Measurements from ENCODE around the gene CAPN3.
A peak's percentile ranks its signal among the peaks of the same experiment; 100 is the strongest.
"Not testable (repeated sequence)": the region's sequence is repeated elsewhere in the genome, so short reads cannot be mapped to it uniquely, and the experiment has no call there.

Gene CAPN3

GRCh38 chr15:42359249-42359648 lies at the start of gene CAPN3:
Gene CAPN3, plus strand, starts transcription at chr15:42359501. Its CDS starts 305 bp downstream, at chr15:42359806.
- no peak for DNase-seq

- DNase-seq: peak; percentile 21
Measured at GRCh38 chr15:42313463-42313862, 45.8 kb upstream of the CAPN3 start.

GRCh38 chr15:42314818-42315217 lies 44.5 kb upstream of the CAPN3 start:
- no peak for DNase-seq

- DNase-seq: no peak
Measured at GRCh38 chr15:42315521-42315920, 43.8 kb upstream of the CAPN3 start.

GRCh38 chr15:42316282-42316805 lies 43.0 kb upstream of the CAPN3 start:
- not testable (repeated sequence) for DNase-seq

GRCh38 chr15:42319206-42319605 lies 40.1 kb upstream of the CAPN3 start:
- DNase-seq: no peak

GRCh38 chr15:42324308-42324707 lies 35.0 kb upstream of the CAPN3 start:
- DNase-seq: no peak

- no peak for DNase-seq
Measured at GRCh38 chr15:42329161-42329560, 30.1 kb upstream of the CAPN3 start.

- DNase-seq: no peak
Measured at GRCh38 chr15:42329992-42330391, 29.3 kb upstream of the CAPN3 start.

GRCh38 chr15:42331235-42331634 lies 28.1 kb upstream of the CAPN3 start:
- DNase-seq: no peak

GRCh38 chr15:42332331-42332730 lies 27.0 kb upstream of the CAPN3 start:
- DNase-seq: no peak

- DNase-seq: no peak
Measured at GRCh38 chr15:42335074-42335473, 24.2 kb upstream of the CAPN3 start.

- not testable (repeated sequence) for DNase-seq
Measured at GRCh38 chr15:42336650-42337049, 22.7 kb upstream of the CAPN3 start.

- DNase-seq: not testable (repeated sequence)
Measured at GRCh38 chr15:42337104-42337503, 22.2 kb upstream of the CAPN3 start.

GRCh38 chr15:42338500-42338899 lies 20.8 kb upstream of the CAPN3 start:
- no peak for DNase-seq

- DNase-seq: no peak
Measured at GRCh38 chr15:42343596-42344232, 15.6 kb upstream of the CAPN3 start.

GRCh38 chr15:42344763-42345162 lies 14.5 kb upstream of the CAPN3 start:
- DNase-seq: no peak

- no peak for DNase-seq
Measured at GRCh38 chr15:42345504-42345903, 13.8 kb upstream of the CAPN3 start.

GRCh38 chr15:42348083-42348482 lies 11.2 kb upstream of the CAPN3 start:
- DNase-seq: no peak

GRCh38 chr15:42349186-42349585 lies 10.1 kb upstream of the CAPN3 start:
- no peak for DNase-seq

- DNase-seq: no peak
Measured at GRCh38 chr15:42352401-42352800, 6.9 kb upstream of the CAPN3 start.

- DNase-seq: no peak
Measured at GRCh38 chr15:42353061-42353460, 6.2 kb upstream of the CAPN3 start.

- DNase-seq: no peak
Measured at GRCh38 chr15:42354824-42355223, 4.5 kb upstream of the CAPN3 start.

GRCh38 chr15:42355291-42355690 lies 4.0 kb upstream of the CAPN3 start:
- no peak for DNase-seq

GRCh38 chr15:42356851-42357250 lies 2.5 kb upstream of the CAPN3 start:
- no peak for DNase-seq

All from NCI-H526 treated with DMSO at 0.1 percent for 48 hours (cell line).